ENCODE measurements around the gene WDR35. TPM values are rescaled to one million over a fixed set of nuclear protein-coding genes. Genes with fewer than 3 reads are reported as not detected.

The WDR35 gene
- total RNA-seq, 1 experiment from 2014 or later, result 15.9 TPM

GRCh38 chr2:19900931-19901441 is 88.9 kb downstream of the WDR35 start:
- H3K79me2 ChIP-seq (ENCODE audit: low read length), result peaks cover 41% of the 10 kb centered on the region

GRCh38 chr2:19899985-19900930 is 89.6 kb downstream of the WDR35 start:
- Histone ChIP-seq H3K4me1 (ENCODE audit: low read length) (peaks cover 43% of the 10 kb centered on the region), H3K27ac (ENCODE audit: low read length) (no peak overlapping the region), H3K9me2 (replicated peaks; ENCODE audit: insufficient read depth, low read length) (no peaks in the 10 kb centered on the region), H3K27me3 (ENCODE audit: low read length) (no peaks in the 10 kb centered on the region), H4K20me1 (ENCODE audit: insufficient read depth, low read depth, low read length) (peaks cover 16% of the 10 kb centered on the region; the same call in 1 of the 2 replicates), H3K36me3 (ENCODE audit: insufficient read depth, low read length) (peaks cover 6% of the 10 kb centered on the region; the same call in 1 of the 2 replicates), H3K4me2 (ENCODE audit: low read depth, low read length, poor library complexity, severe bottlenecking) (peak overlapping the region; percentile 84), H3K9me3 (ENCODE audit: low read length) (no peaks in the 10 kb centered on the region), H3K4me3 (ENCODE audit: low read length) (peak overlapping the region; percentile 82), H3K79me2 (ENCODE audit: low read length) (peaks cover 43% of the 10 kb centered on the region), H2AFZ (ENCODE audit: low read length) (no peak overlapping the region), H3K9ac (ENCODE audit: low read length) (peak overlapping the region; percentile 85)
- DNase-seq, result no peak

More at GRCh38 chr2:19900931-19901441, 88.9 kb downstream of the WDR35 start:
- peak overlapping the region; percentile 84 for H3K4me2 ChIP-seq (ENCODE audit: low read depth, low read length, poor library complexity, severe bottlenecking)
- no peaks in the 10 kb centered on the region for H3K9me2 ChIP-seq (replicated peaks; ENCODE audit: insufficient read depth, low read length)
- peak overlapping the region; percentile 82 for H3K4me3 ChIP-seq (ENCODE audit: low read length)
- peak overlapping the region; percentile 89; the same call in 1 of the 2 replicates for H3K27ac ChIP-seq (ENCODE audit: low read length)
- H3K9me3 ChIP-seq (ENCODE audit: low read length), result no peaks in the 10 kb centered on the region
- peak overlapping the region; percentile 85 for H3K9ac ChIP-seq (ENCODE audit: low read length)
- H4K20me1 ChIP-seq (ENCODE audit: insufficient read depth, low read depth, low read length), result peaks cover 16% of the 10 kb centered on the region; the same call in 1 of the 2 replicates
- H3K27me3 ChIP-seq (ENCODE audit: low read length), result no peaks in the 10 kb centered on the region
- no peaks in the 10 kb centered on the region for H3K36me3 ChIP-seq (ENCODE audit: insufficient read depth, low read length)
- H3K4me1 ChIP-seq (ENCODE audit: low read length), result peaks cover 43% of the 10 kb centered on the region
- peak; percentile 57 for DNase-seq
- peak overlapping the region; percentile 82; the same call in 1 of the 2 replicates for H2AFZ ChIP-seq (ENCODE audit: low read length)

GRCh38 chr2:19898592-19899329 is 91.1 kb downstream of the WDR35 start:
- H3K36me3 ChIP-seq (ENCODE audit: insufficient read depth, low read length), result peaks cover 6% of the 10 kb centered on the region; the same call in 1 of the 2 replicates
- no peaks in the 10 kb centered on the region for H3K9me3 ChIP-seq (ENCODE audit: low read length)
- H3K4me1 ChIP-seq (ENCODE audit: low read length), result peaks cover 43% of the 10 kb centered on the region
- H3K4me3 ChIP-seq (ENCODE audit: low read length), result no peak overlapping the region
- H3K79me2 ChIP-seq (ENCODE audit: low read length), result peaks cover 47% of the 10 kb centered on the region
- no peak overlapping the region for H3K27ac ChIP-seq (ENCODE audit: low read length)
- no peak for DNase-seq
- no peak overlapping the region for H3K9ac ChIP-seq (ENCODE audit: low read length)
- H3K4me2 ChIP-seq (ENCODE audit: low read depth, low read length, poor library complexity, severe bottlenecking), result peak overlapping the region; percentile 16
- H4K20me1 ChIP-seq (ENCODE audit: insufficient read depth, low read depth, low read length), result peaks cover 16% of the 10 kb centered on the region; the same call in 1 of the 2 replicates
- no peaks in the 10 kb centered on the region for H3K9me2 ChIP-seq (replicated peaks; ENCODE audit: insufficient read depth, low read length)
- no peak overlapping the region for H2AFZ ChIP-seq (ENCODE audit: low read length)
- no peaks in the 10 kb centered on the region for H3K27me3 ChIP-seq (ENCODE audit: low read length)

GRCh38 chr2:19897623-19898245 is 92.2 kb downstream of the WDR35 start:
- Histone ChIP-seq H3K4me1 (ENCODE audit: low read length) (peaks cover 47% of the 10 kb centered on the region), H3K79me2 (ENCODE audit: low read length) (peaks cover 47% of the 10 kb centered on the region), H3K4me2 (ENCODE audit: low read depth, low read length, poor library complexity, severe bottlenecking) (peak overlapping the region; percentile 16), H3K4me3 (ENCODE audit: low read length) (no peak overlapping the region), H3K27ac (ENCODE audit: low read length) (no peak overlapping the region), H4K20me1 (ENCODE audit: insufficient read depth, low read depth, low read length) (peaks cover 16% of the 10 kb centered on the region; the same call in 1 of the 2 replicates), H2AFZ (ENCODE audit: low read length) (no peak overlapping the region), H3K9me2 (replicated peaks; ENCODE audit: insufficient read depth, low read length) (no peaks in the 10 kb centered on the region), H3K36me3 (ENCODE audit: insufficient read depth, low read length) (peaks cover 12% of the 10 kb centered on the region; the same call in 1 of the 2 replicates), H3K9ac (ENCODE audit: low read length) (no peak overlapping the region), H3K9me3 (ENCODE audit: low read length) (no peaks in the 10 kb centered on the region), H3K27me3 (ENCODE audit: low read length) (no peaks in the 10 kb centered on the region)
- no peak for DNase-seq

- Histone ChIP-seq H4K20me1 (ENCODE audit: insufficient read depth, low read depth, low read length) (peaks cover 16% of the 10 kb centered on the region; the same call in 1 of the 2 replicates), H3K4me1 (ENCODE audit: low read length) (peaks cover 45% of the 10 kb centered on the region), H3K9ac (ENCODE audit: low read length) (no peak overlapping the region), H2AFZ (ENCODE audit: low read length) (no peak overlapping the region), H3K27me3 (ENCODE audit: low read length) (no peaks in the 10 kb centered on the region), H3K4me3 (ENCODE audit: low read length) (no peak overlapping the region), H3K36me3 (ENCODE audit: insufficient read depth, low read length) (peaks cover 12% of the 10 kb centered on the region; the same call in 1 of the 2 replicates), H3K9me2 (replicated peaks; ENCODE audit: insufficient read depth, low read length) (no peaks in the 10 kb centered on the region), H3K9me3 (ENCODE audit: low read length) (no peaks in the 10 kb centered on the region), H3K27ac (ENCODE audit: low read length) (no peak overlapping the region), H3K4me2 (ENCODE audit: low read depth, low read length, poor library complexity, severe bottlenecking) (no peak overlapping the region), H3K79me2 (ENCODE audit: low read length) (peaks cover 39% of the 10 kb centered on the region)
- DNase-seq, result no peak
Measured at GRCh38 chr2:19895535-19895934, 94.4 kb downstream of the WDR35 start.

- Histone ChIP-seq H2AFZ (ENCODE audit: low read length) (no peak overlapping the region), H3K27ac (ENCODE audit: low read length) (no peak overlapping the region), H3K9me3 (ENCODE audit: low read length) (no peaks in the 10 kb centered on the region), H3K4me1 (ENCODE audit: low read length) (peaks cover 38% of the 10 kb centered on the region), H3K4me2 (ENCODE audit: low read depth, low read length, poor library complexity, severe bottlenecking) (no peak overlapping the region), H3K36me3 (ENCODE audit: insufficient read depth, low read length) (peaks cover 12% of the 10 kb centered on the region; the same call in 1 of the 2 replicates), H3K9ac (ENCODE audit: low read length) (no peak overlapping the region), H4K20me1 (ENCODE audit: insufficient read depth, low read depth, low read length) (peaks cover 16% of the 10 kb centered on the region; the same call in 1 of the 2 replicates), H3K9me2 (replicated peaks; ENCODE audit: insufficient read depth, low read length) (no peaks in the 10 kb centered on the region), H3K4me3 (ENCODE audit: low read length) (no peak overlapping the region), H3K27me3 (ENCODE audit: low read length) (no peaks in the 10 kb centered on the region), H3K79me2 (ENCODE audit: low read length) (peaks cover 29% of the 10 kb centered on the region)
- DNase-seq, result no peak
Measured at GRCh38 chr2:19894134-19894792, 95.6 kb downstream of the WDR35 start.

GRCh38 chr2:19893520-19894133 is 96.3 kb downstream of the WDR35 start:
- peaks cover 12% of the 10 kb centered on the region; the same call in 1 of the 2 replicates for H3K36me3 ChIP-seq (ENCODE audit: insufficient read depth, low read length)
- no peak overlapping the region for H3K4me3 ChIP-seq (ENCODE audit: low read length)
- no peak overlapping the region for H3K27ac ChIP-seq (ENCODE audit: low read length)
- H3K9me3 ChIP-seq (ENCODE audit: low read length), result no peaks in the 10 kb centered on the region
- no peaks in the 10 kb centered on the region for H3K9me2 ChIP-seq (replicated peaks; ENCODE audit: insufficient read depth, low read length)
- H3K79me2 ChIP-seq (ENCODE audit: low read length), result peaks cover 24% of the 10 kb centered on the region
- no peak overlapping the region for H3K4me2 ChIP-seq (ENCODE audit: low read depth, low read length, poor library complexity, severe bottlenecking)
- no peak overlapping the region for H2AFZ ChIP-seq (ENCODE audit: low read length)
- H4K20me1 ChIP-seq (ENCODE audit: insufficient read depth, low read depth, low read length), result peaks cover 10% of the 10 kb centered on the region; the same call in 1 of the 2 replicates
- H3K4me1 ChIP-seq (ENCODE audit: low read length), result peaks cover 40% of the 10 kb centered on the region
- no peaks in the 10 kb centered on the region for H3K27me3 ChIP-seq (ENCODE audit: low read length)
- H3K9ac ChIP-seq (ENCODE audit: low read length), result no peak overlapping the region
- DNase-seq, result no peak
